ENCODE results near the gene MINAR2.

- TF ChIP-seq, protein P1, sequence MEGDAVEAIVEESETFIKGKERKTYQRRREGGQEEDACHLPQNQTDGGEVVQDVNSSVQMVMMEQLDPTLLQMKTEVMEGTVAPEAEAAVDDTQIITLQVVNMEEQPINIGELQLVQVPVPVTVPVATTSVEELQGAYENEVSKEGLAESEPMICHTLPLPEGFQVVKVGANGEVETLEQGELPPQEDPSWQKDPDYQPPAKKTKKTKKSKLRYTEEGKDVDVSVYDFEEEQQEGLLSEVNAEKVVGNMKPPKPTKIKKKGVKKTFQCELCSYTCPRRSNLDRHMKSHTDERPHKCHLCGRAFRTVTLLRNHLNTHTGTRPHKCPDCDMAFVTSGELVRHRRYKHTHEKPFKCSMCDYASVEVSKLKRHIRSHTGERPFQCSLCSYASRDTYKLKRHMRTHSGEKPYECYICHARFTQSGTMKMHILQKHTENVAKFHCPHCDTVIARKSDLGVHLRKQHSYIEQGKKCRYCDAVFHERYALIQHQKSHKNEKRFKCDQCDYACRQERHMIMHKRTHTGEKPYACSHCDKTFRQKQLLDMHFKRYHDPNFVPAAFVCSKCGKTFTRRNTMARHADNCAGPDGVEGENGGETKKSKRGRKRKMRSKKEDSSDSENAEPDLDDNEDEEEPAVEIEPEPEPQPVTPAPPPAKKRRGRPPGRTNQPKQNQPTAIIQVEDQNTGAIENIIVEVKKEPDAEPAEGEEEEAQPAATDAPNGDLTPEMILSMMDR (IDR thresholded peaks at IDR 0.05): no peak
- TF ChIP-seq POLR2A (IDR thresholded peaks at IDR 0.05): no peak
Measured at GRCh38 chr5:129724647-129725046, 23.2 kb upstream of the MINAR2 start.

All from adrenal gland (tissue), 5 donors.